DMS153 treated with DMSO at 0.1 percent for 48 hours (cell line): ENCODE results near the gene COL19A1.
A peak's percentile ranks its signal among the peaks of the same experiment; 100 is the strongest.

Experiments used
- DNase-seq: peaks from one replicate; lab custom pipeline; 2025; ENCODE audit not compliant: unreplicated experiment; lab: John Stamatoyannopoulos, UW

COL19A1 gene

DNA sequence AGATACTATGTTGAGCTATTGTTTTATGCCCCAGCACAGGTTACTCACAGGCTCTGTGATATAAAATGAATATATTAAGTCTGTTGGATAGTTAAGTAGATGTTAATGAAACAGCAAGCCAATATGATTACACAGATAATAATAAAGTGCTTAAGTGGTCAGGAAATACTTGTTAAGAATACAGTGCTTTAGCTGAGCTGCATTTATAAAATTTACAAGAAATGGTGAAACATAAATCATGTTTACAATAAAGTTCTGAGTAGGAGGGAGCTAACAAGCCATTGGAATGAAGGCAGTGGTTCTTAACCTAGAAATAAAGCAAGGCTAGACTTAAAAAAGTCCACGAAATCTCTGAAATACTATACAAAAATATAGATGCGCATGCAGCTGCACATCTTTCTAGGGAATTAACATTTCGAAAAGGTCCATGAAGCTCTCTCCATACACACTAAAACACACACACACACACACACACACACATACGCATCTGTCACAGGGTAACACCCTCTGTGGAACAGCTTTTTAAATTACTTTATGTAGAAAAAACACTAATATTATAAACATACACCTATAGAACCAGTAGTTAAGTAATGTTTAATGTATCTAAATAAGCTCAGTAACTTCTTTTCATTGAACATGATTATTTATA lies 349.2 kb downstream of the COL19A1 start:
- DNase-seq, result no peak

DNA sequence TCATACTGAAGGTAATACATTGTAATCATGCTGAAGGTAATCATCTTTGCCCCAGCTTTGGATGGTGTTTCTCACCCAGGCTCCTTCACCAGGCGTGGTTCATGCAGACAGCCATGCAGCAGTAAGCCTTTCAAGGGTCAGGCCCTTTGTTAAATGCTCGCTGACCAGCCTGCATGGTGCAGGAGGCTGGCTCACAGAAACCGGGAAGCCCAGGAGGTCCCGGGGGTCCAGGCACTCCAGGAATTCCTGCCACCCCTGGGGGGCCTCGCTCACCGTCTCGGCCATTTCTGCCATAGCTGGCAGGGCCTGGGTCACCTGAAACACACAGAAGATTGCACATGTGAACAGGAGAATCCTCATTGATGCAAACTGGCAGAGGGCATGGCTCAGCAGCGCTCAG lies 350.4 kb downstream of the COL19A1 start:
- no peak for DNase-seq

DNA sequence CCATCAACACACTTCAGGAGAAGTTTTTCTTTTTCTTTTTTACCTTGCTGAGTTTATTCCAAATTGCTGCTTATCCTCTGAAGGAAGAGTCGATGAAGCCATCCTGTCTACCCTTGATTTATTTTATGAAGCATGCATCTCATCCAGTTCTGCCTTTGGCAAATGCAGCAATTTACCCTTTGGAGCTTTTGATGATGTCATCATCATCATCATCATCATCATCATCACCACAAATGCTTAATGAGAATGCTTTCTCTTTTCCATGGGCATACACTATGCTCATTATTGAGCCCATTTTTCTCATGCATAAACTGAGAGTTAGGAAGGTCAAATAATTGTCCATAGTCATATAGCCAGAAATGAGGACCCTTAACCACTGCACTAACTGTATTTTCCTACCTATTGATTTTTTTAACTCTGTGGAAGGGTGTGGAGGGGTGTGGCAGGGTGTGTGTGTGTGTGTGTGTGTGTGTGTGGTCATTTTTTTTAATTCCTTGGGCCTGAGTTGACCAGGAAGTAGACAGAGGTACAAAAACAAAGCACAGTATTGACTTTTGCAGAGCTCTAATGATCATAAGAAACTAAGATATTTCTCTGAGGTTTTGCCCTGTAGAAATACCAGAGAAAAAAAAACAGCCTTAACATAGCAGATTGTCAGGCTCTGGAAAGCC lies 353.7 kb downstream of the COL19A1 start:
- DNase-seq, result no peak

DNA sequence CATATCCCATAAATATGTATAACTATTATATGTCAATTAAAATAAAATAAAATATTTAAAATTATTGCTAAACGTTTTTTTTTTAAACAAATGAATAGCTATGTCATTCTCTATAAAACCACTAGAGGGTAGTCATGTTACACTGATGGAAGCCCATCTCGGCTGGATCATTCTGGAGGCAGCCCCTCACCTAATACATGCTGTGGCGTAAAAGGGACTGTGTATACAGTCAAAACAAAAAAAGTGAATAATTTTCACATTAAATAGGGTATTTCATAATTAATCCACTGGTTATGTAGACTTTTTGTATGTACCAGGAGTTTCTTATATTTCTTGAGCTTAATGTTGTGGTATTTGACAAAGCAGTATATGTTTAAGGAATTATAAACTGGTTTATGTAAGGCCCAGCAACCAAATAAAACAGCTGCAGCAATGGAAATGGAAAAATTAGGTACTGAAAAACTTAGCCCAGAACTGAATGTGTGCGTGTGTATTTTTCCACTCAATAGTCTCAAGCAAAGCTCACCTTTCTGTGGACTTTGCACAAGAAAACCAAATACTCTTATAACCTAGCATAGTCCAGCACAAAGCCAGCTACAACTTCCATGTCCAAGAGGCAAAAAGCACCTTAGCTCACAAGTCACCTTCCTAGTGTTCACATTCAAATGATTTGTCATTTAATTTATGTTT lies 354.8 kb downstream of the COL19A1 start:
- peak; percentile 40 for DNase-seq

DNA sequence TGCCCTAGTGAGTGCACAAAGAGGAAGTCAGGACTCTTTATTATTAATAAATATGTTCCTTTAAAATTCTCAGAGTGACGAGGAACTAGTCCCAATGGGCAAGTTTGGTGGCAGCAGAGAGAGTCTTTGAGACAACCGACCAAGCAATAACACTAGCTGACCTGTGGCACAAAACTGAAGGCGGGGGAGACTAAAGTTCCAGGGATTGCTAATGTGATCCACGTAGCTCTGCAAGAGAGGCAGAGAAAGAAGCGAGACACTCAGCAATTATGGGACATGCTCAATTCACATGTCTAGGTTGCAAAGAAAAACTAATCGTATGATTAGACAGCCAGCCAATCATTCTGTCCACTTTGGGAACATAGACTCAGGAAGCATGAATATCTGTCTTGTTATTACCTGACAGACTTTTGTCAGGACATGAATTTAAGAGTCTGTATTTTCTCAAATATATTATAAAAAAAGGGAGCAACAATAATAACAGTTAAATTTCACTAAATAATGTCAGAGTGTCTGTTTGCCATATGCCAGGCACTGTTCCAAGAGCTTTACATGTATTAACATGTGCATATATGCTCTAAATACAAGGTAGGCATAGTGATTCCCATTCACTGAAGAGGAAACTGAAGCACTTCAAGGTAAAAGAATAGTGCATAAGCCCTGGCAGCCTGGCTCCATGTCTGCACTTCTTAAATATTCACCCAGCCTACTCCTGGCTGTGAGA lies 355.5 kb downstream of the COL19A1 start:
- peak; percentile 59 for DNase-seq

DNA sequence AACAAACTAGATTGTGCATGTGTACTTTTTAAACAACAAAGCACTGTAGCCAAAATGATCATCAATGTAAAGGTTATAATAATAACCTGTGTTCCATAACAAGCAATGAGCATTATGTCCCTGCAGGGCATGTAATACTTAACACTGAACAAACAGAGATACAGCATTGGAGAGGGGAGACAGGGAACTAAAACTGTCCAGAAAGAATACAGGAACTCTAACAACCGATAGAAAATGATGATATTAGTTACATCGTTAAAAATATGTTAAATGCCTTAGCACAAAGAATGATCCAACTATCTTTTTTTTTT lies 356.0 kb downstream of the COL19A1 start:
- peak; percentile 59 for DNase-seq

DNA sequence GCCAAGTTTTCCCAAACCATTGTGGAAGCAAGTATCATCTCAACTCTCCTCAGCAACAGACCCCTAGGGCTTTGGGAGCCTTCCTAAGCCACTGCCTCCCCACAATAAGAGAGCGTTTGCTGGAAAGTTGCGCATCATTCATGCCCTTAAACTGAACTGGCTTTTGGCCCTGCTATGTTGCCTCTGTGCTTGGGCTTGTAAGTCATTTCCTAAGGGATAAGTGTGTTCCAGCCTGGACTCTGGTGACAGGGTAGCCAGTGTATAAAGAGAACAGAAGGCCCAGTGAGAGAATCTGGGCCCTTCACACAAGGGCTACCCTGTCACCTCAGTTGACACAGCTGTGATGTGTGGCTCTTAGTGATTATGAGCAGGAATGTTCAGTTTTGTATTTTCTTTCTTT lies 358.7 kb downstream of the COL19A1 start:
- DNase-seq, result no peak

DNA sequence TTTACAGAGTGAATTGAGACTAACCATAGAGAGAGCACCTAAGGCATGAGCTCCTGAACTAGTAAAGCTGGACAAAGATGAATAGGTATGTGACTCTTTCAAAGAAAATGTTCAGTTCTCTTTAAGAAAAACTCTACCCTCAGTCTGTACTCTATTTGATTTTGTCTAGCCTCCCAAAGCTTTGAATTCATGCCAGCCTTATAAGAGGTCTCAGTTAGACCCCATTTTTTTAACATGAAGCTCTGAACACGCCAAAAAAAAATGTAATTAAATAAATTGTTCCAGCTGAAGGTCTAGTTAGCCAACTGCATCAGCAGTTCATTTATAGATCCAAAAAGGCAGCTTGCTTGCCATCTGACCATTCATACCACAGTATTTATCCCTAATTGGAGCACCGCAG lies 365.0 kb downstream of the COL19A1 start:
- no peak for DNase-seq

DNA sequence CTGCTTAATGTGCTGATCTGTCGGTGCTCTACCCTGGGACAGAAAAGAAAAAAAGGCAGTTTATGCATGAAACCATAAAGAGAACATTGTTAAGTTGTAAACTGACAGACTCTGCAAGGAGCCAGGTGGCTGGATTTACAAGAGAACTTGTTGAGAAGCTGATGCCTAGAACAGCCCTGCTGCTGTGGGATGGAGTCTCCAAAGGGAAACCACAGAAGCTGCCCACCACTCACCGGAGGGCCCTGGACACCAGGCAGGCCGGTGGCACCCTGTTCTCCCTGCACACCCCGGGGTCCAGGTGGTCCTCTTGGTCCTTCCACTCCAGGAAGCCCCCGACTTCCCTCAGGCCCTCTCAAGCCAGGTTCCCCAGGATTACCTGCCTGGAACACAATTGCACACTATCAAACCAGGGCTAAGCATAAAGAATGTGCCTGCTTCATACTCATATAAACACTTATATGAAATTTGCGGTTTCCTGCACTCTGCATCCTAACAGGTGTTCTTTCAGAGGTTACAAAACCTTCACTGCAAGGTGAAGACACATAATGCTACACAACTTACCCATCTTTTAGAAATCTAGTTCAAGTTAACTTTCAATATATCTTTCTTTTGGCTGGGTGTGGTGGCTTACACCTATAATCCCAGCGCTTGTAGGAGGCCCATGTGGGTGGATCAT lies 368.3 kb downstream of the COL19A1 start:
- no peak for DNase-seq

DNA sequence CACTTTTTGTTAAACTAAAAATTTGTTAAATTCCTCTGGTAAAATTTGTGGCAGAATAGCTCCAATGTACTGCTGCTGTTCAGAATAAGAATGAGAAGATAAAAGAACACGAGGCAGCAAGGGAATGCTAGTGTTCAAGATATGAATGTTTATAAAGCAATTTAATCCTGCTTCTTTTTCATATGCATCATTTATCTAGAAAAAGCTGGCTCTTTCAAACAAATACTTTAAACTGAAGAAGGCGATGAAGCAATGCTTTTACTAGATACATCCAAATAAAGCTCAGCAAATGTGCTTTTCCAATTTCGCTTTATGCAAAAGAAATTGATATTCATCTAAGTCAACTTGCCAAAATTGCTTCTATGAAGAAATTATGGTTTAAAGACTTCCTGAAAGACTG lies 370.0 kb downstream of the COL19A1 start:
- DNase-seq, result no peak

DNA sequence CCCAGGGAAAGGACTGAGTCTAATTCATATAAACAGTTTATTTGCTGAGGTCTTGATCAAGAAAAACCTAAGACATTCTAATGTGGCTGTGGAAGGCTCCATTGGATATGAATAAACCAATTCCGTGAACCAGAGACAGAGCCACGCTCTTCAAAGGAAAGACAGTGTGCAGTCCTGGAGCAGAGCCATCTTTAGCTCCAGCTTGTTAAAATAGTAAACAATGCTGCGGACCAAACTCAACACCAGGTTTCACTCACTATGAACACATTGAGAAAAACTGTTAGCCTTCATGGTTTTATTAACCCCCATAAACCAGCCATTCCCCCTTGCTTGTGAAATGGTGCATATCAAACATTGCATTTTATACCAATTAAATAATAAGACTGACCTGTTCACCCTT lies 374.7 kb downstream of the COL19A1 start:
- peak; percentile 41 for DNase-seq

DNA sequence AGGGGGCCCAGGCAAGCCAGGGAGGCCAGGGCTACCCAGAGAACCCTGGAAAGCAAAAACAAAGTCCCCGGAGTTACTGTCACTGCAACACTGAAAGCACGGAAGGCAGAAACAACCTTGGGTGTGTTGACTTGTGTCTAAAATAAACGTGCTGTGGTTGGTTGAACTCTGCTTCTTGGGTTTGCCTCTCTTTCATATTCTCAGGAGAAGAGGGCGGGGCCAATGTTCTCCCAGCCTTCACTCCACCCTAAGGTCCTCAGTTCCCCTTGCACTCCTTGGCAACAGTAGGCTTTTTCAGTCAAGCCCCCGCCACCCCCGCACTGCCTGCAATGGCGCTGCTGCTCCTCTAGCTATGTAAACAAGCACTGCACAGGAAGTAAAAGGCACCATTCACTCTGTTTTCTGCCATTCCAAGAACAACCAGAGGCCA lies 375.6 kb downstream of the COL19A1 start:
- peak; percentile 70 for DNase-seq

DNA sequence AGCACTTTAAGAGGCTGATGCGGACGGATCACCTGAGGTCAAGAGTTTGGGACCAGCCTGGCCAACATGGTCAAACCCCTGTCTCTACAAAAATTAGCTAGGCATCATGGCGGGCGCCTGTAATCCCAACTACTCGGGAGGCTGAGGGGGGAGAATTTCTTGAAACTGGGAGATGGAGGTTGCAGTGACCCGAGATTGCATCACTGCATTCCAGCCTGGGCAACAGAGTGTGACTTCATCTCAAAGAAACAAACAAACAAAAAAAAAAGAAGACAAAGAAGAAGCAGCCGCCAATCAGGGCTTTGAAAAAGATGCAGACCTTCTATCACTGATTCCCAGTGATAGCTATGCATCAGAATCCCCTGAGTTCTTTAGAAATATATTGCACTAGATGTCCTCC lies 379.8 kb downstream of the COL19A1 start:
- no peak for DNase-seq

DNA sequence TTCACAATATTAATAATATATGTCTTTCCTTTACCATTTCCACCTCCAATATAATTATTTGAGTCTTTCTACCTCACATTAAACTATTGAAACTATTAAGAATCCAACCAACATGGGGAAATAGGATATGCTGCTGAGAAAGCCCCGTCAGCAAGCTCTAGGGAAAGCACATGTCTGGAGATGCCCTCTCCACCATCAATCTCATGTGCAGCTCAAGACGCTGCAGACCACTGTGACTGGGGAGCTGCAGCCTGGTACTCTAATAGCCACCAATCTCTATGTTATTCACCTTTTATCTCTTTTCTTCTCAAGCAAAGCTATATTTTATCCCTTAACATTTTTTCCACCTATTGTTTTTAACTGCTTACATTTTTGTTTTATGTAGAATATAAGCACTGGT lies 386.2 kb downstream of the COL19A1 start:
- DNase-seq, result no peak

DNA sequence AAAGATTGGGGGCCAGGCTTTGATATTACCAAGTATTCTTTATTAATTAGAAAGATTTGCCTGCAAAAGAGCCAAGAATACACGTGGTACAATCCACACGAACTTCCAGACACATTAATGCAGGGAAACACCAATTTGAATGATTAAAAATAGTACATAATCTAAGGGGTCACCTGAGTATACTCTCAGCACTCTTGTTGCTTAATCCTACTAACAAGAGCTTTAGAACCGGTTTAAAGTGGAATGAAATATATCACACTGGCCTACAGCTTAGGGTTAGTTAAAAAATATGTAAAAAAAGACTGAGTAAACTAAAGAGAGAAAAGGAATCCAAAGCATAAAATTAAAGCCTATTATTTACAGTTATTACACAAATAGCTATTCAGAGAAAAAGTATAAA lies 387.6 kb downstream of the COL19A1 start:
- no peak for DNase-seq

DNA sequence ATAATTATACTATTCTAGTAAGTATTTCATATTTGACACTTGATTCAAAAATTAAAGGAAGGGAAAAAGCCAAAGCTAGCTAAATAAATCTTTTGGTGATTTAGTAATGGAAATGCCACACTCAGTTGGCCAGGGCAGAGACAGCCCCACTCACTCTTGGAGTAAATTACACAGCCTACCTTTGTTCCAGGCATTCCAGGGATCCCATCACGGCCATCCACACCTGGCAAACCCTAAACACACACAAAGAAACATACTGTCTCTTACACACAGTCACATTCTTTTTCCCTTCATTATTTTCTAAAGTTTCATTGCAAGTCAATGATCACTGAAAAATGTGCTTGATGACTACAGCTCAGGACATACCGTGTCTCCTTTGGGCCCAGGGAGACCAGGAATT lies 388.4 kb downstream of the COL19A1 start:
- no peak for DNase-seq

DNA sequence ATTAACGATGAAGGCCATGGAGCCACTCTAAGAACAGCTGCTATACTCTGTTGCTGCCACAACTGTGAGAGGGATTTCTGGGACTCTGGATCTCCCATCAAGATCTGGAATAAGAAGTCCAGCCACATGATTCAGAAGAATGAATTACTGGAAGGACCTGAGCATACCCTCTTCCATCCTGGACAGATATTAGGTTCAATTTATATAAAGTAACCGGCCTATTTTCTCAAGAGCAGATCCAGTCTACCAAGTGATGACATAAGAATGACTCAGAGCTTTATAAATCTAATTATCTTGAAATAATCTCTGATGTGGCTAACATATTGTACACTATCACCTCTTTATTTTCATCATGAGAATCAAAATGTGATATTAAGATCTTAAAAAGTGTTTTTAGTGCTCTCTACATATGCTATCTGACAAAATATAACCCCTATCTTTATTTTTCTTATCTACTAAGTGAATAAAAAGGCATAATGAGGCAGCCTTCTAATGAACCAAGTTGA lies 391.5 kb downstream of the COL19A1 start:
- no peak for DNase-seq

DNA sequence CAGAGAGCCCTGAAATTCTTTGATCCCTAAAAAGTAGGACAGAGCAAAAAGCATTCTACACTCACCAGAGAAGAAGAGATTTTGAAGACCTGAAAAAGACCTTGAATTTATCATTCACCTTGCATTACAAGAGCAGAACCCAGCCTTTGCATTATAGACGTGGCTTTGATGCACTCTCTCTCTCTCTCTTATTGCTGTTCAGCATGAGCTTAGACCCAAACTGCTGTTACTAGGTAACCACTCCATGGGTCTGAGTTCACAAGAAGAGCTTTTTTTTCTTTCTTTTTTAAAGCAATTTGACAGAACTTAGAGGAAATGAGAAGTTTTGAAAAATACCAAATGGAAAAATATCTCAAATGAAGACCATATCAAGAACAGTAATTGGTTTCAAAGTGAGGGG lies 392.1 kb downstream of the COL19A1 start:
- no peak for DNase-seq
